ENCODE data around the gene QRICH1.

QRICH1 gene

DNA sequence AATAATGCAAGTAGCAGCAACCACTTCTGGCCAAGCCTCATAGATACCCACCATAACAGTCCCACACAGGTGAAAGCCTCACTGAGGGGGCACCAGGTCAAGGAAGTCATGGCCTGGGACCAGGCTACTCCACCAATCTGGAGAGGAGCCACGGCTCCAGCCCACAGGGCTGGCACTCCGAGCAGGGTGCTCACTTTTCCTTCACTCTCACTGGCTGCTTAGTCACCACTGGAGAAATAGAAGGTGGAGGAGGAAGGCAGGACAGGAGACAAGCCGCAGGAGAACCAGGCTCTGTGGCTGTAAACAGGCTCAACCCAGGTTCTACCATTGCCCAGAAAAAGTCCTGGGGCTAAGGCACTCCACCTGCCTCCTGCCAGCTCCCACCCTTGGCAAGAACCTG lies 25.6 kb upstream of the QRICH1 start:
- Histone ChIP-seq H3K9me3 (ENCODE audit: control insufficient read depth, low read length) (no peaks in the 10 kb centered on the region), H3K36me3 (ENCODE audit: control insufficient read depth, insufficient read depth, low read length) (peaks cover 42% of the 10 kb centered on the region), H3K4me1 (ENCODE audit: control insufficient read depth, insufficient read depth, low read length, poor library complexity, severe bottlenecking) (peaks cover 23% of the 10 kb centered on the region), H3K27ac (ENCODE audit: insufficient read depth, low read length, poor library complexity, severe bottlenecking) (peak overlapping the region; percentile 90), H3K27me3 (replicated peaks; ENCODE audit: control insufficient read depth, insufficient read depth, low read length, poor library complexity, severe bottlenecking) (no peaks in the 10 kb centered on the region), H3K4me3 (ENCODE audit: insufficient read depth, low read depth, low read length, poor library complexity, severe bottlenecking) (peak overlapping the region; percentile 81)
- DNase-seq, result no peak

DNA sequence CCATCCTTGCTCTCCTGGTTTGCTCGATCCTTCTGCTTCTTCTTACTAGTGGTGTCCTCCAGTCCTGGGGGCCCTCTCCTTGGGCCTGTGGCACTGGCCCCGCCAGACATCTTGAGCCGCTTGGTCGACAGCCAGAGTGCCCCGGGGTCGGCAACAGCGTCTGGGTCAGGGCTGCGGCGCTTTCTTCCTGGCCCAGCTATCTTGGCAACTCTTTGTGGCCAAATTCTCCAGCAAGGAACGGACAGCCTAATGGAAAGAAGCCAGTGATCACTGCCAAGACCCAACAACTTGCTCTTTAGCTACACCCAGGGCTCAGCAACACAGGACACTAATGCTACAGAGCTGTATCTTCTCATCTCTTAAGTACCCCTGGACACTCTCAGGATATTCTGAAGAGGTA lies 25.2 kb upstream of the QRICH1 start:
- Histone ChIP-seq H3K36me3 (ENCODE audit: control insufficient read depth, insufficient read depth, low read length) (peaks cover 47% of the 10 kb centered on the region), H3K4me3 (ENCODE audit: insufficient read depth, low read depth, low read length, poor library complexity, severe bottlenecking) (no peak overlapping the region), H3K27ac (ENCODE audit: insufficient read depth, low read length, poor library complexity, severe bottlenecking) (no peak overlapping the region), H3K27me3 (replicated peaks; ENCODE audit: control insufficient read depth, insufficient read depth, low read length, poor library complexity, severe bottlenecking) (no peaks in the 10 kb centered on the region), H3K4me1 (ENCODE audit: control insufficient read depth, insufficient read depth, low read length, poor library complexity, severe bottlenecking) (peaks cover 23% of the 10 kb centered on the region), H3K9me3 (ENCODE audit: control insufficient read depth, low read length) (no peaks in the 10 kb centered on the region)
- no peak for DNase-seq

DNA sequence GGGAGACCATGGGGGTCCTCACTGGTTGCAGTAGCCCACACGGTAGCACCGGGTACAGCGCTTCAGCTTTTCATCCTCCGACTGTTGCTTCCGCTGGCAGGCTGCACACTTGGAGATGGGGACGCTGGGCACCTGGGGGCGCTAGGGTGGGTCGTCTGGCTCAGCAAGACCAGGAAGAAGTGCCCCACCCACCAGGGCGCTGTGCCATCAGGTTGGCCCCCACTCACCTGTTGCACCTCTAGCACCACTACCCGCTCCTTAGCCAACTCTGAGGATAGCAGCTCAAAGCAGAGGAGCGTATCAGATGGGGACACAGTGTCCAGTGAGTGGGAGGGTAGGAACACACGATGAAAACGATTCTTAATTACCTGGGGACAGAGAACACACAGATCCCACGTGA lies 18.4 kb upstream of the QRICH1 start:
- DNase-seq, result no peak
- Histone ChIP-seq H3K27ac (ENCODE audit: insufficient read depth, low read length, poor library complexity, severe bottlenecking) (no peak overlapping the region), H3K4me1 (ENCODE audit: control insufficient read depth, insufficient read depth, low read length, poor library complexity, severe bottlenecking) (no peaks in the 10 kb centered on the region), H3K27me3 (replicated peaks; ENCODE audit: control insufficient read depth, insufficient read depth, low read length, poor library complexity, severe bottlenecking) (no peaks in the 10 kb centered on the region), H3K36me3 (ENCODE audit: control insufficient read depth, insufficient read depth, low read length) (peaks cover 87% of the 10 kb centered on the region), H3K4me3 (ENCODE audit: insufficient read depth, low read depth, low read length, poor library complexity, severe bottlenecking) (no peak overlapping the region), H3K9me3 (ENCODE audit: control insufficient read depth, low read length) (no peaks in the 10 kb centered on the region)

DNA sequence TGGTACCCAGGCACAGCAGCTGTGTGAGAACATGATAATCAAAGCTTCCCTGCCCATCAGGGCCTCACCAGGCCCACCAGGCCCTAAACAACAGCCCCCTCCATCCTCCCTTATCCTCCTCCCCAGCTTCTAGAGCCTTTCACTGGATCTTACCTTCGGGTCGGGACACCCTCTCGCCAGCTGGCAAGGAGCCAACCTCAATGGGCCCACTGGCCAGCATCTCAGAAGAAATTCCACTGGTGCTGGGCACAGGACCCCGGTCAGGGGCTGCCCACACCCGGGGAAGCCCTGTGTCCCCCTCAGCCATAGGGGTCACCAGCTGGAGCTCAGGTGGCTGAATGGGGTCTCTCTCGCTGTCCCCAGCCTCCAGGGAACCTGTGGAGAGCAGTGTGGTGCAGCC lies 17.5 kb upstream of the QRICH1 start:
- Histone ChIP-seq H3K9me3 (ENCODE audit: control insufficient read depth, low read length) (no peaks in the 10 kb centered on the region), H3K27me3 (replicated peaks; ENCODE audit: control insufficient read depth, insufficient read depth, low read length, poor library complexity, severe bottlenecking) (no peaks in the 10 kb centered on the region), H3K27ac (ENCODE audit: insufficient read depth, low read length, poor library complexity, severe bottlenecking) (no peak overlapping the region), H3K4me3 (ENCODE audit: insufficient read depth, low read depth, low read length, poor library complexity, severe bottlenecking) (no peak overlapping the region), H3K36me3 (ENCODE audit: control insufficient read depth, insufficient read depth, low read length) (peaks cover 79% of the 10 kb centered on the region), H3K4me1 (ENCODE audit: control insufficient read depth, insufficient read depth, low read length, poor library complexity, severe bottlenecking) (no peaks in the 10 kb centered on the region)
- no peak for DNase-seq

DNA sequence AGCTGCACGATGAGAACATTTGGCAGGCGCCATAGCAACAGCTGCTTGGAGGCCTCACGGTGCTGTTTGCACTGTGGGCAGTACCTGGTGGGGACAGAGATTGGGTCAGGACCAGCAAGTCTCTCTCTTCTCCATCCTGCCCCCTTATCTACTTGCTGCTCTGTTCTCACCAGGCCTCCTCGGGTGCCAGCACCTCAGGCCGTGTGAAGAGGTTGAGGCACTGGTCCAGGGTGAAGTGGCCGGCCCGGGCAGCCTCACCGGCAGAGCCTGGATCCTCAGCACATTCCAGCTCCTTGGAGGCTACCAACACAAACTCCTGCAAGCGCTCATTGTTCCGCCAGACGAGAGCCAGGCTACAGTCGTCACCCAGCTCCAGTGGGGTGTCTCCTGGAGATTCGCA lies 16.9 kb upstream of the QRICH1 start:
- H3K4me3 ChIP-seq (ENCODE audit: insufficient read depth, low read depth, low read length, poor library complexity, severe bottlenecking), result no peak overlapping the region
- H3K9me3 ChIP-seq (ENCODE audit: control insufficient read depth, low read length), result no peaks in the 10 kb centered on the region
- H3K4me1 ChIP-seq (ENCODE audit: control insufficient read depth, insufficient read depth, low read length, poor library complexity, severe bottlenecking), result no peaks in the 10 kb centered on the region
- no peak overlapping the region for H3K27ac ChIP-seq (ENCODE audit: insufficient read depth, low read length, poor library complexity, severe bottlenecking)
- DNase-seq, result no peak
- peaks cover 74% of the 10 kb centered on the region for H3K36me3 ChIP-seq (ENCODE audit: control insufficient read depth, insufficient read depth, low read length)
- H3K27me3 ChIP-seq (replicated peaks; ENCODE audit: control insufficient read depth, insufficient read depth, low read length, poor library complexity, severe bottlenecking), result no peaks in the 10 kb centered on the region

DNA sequence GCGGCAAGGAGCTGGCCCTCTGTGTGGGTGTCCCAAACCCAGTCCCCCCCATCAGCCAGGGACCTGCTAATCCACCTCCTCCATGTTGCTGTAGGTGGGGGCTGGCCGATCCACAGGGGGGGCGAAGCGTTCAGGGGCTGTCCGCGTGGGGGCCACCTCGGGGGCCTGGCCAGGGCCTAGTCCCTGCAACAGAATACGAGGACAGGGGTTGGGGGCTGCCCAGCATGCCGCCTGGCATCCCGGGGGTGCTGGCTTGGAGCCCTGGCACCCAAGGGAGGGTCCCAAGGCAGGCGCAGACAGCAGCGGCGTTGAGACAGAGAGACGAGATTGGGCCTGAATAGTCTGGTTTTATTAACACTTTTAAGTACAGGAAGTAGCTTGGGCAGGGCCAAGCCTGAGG lies 14.5 kb upstream of the QRICH1 start:
- Histone ChIP-seq H3K27ac (ENCODE audit: insufficient read depth, low read length, poor library complexity, severe bottlenecking) (no peak overlapping the region), H3K4me1 (ENCODE audit: control insufficient read depth, insufficient read depth, low read length, poor library complexity, severe bottlenecking) (peaks cover 9% of the 10 kb centered on the region), H3K4me3 (ENCODE audit: insufficient read depth, low read depth, low read length, poor library complexity, severe bottlenecking) (no peak overlapping the region), H3K27me3 (replicated peaks; ENCODE audit: control insufficient read depth, insufficient read depth, low read length, poor library complexity, severe bottlenecking) (no peaks in the 10 kb centered on the region), H3K36me3 (ENCODE audit: control insufficient read depth, insufficient read depth, low read length) (peaks cover 51% of the 10 kb centered on the region), H3K9me3 (ENCODE audit: control insufficient read depth, low read length) (no peaks in the 10 kb centered on the region)
- no peak for DNase-seq

DNA sequence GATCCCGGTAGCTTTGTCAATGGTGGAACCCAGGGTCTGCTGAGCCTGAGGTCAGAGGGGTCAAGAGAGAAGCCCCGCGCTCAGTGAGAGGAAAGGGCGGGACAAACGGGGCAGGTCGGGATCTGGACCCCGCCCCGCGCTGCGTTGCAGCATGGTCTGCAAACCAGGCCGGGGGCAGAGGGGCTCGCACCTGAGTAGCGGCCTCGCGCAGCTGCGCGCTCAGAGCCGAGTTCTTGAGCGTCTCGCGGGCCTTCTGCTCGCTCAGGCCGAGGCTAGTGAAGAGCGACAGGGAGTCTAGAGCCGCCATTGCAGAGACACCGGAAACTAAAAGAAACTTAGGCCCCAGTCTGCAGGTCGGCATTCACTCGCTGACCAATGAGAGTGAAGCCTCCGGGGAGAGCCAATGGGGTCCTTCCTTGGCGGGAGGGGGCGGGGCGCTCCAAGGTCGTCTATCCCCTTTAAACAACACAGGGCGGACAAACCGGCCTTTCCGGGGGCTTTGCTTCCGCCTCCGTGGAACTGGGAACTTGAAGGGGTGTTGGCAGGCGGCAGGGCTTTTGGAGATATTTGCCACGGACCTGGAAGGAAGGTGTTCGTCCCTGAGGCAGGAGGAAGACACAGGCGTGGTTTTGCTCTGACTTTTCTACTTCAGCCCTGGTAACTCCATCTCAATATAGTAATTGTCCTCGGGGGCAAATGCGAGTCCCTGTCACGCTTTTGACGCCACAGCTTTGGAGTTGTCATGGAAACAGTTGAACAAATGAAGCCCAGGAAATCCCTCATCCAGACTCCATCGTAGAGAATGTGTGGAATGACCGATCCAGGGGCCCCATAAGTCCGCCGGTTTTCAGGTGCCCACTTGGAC lies 10.8 kb upstream of the QRICH1 start, which contains the start of gene QARS1:
QARS1 (minus strand) TSS at position 331 of the 865 bp plus-strand sequence; CDS start at position 307, 24 bp downstream.
- H3K27me3 ChIP-seq (replicated peaks; ENCODE audit: control insufficient read depth, insufficient read depth, low read length, poor library complexity, severe bottlenecking), result no peaks in the 10 kb centered on the region
- H3K4me3 ChIP-seq (ENCODE audit: insufficient read depth, low read depth, low read length, poor library complexity, severe bottlenecking), result peak within 1 kb of the TSS; percentile 84
- H3K36me3 ChIP-seq (ENCODE audit: control insufficient read depth, insufficient read depth, low read length), result peaks cover 46% of the 10 kb centered on the region
- H3K9me3 ChIP-seq (ENCODE audit: control insufficient read depth, low read length), result no peaks in the 10 kb centered on the region
- DNase-seq, result peak; percentile 78 to 87 (median 84)
- peak within 1 kb of the TSS; percentile 84 for H3K27ac ChIP-seq (ENCODE audit: insufficient read depth, low read length, poor library complexity, severe bottlenecking)
- peaks cover 11% of the 10 kb centered on the region for H3K4me1 ChIP-seq (ENCODE audit: control insufficient read depth, insufficient read depth, low read length, poor library complexity, severe bottlenecking)

DNA sequence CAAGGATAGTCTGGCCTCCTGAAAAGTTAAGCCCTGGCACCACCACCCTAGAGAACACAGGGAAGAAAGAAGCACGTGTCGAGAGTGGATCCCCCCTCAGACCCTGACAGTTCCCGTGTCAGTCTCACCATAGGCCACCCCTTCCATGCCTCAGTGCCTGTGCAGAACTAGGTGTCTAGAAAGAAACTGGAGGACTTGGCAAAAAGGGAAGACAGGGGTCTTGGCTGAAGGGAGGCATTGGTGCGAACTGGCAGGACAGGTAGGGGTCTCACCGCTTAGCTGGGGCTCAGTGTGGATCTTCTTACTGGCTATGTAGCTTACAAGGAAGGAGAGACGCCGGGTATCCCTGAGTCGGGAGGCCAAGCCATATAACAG lies 10.2 kb upstream of the QRICH1 start:
- peaks cover 46% of the 10 kb centered on the region for H3K36me3 ChIP-seq (ENCODE audit: control insufficient read depth, insufficient read depth, low read length)
- H3K27me3 ChIP-seq (replicated peaks; ENCODE audit: control insufficient read depth, insufficient read depth, low read length, poor library complexity, severe bottlenecking), result no peaks in the 10 kb centered on the region
- H3K9me3 ChIP-seq (ENCODE audit: control insufficient read depth, low read length), result no peaks in the 10 kb centered on the region
- no peak for DNase-seq
- H3K4me3 ChIP-seq (ENCODE audit: insufficient read depth, low read depth, low read length, poor library complexity, severe bottlenecking), result peak overlapping the region; percentile 84
- H3K4me1 ChIP-seq (ENCODE audit: control insufficient read depth, insufficient read depth, low read length, poor library complexity, severe bottlenecking), result peaks cover 11% of the 10 kb centered on the region
- peak overlapping the region; percentile 84 for H3K27ac ChIP-seq (ENCODE audit: insufficient read depth, low read length, poor library complexity, severe bottlenecking)

DNA sequence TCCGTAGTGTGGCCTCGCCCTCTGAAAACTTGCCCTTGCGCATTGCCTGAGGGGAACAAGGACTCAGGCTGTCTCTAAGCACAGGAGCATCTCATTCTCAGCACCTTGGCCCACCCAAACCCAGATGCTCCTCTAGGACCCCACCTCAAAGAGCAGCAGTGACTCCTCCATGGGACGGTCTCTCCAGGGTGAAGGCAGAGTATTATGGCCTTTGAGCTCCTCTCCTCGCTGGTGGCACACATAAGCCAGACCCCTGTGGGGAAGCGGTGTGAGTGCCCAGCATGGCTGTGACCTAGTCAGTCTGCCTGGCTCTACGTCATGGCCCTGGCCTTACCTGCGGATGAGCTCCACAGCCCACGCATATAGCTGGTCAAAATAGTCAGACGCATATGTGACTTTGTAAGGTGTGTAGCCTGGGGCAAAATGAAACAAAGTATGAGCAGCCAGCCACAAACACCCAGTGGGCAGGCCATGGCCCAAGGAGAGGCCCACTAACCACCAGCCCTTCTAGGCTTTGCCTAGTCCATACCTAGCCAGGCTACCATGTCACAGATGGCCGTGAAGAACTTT lies 6.3 kb upstream of the QRICH1 start:
- H3K36me3 ChIP-seq (ENCODE audit: control insufficient read depth, insufficient read depth, low read length), result peaks cover 50% of the 10 kb centered on the region
- no peaks in the 10 kb centered on the region for H3K27me3 ChIP-seq (replicated peaks; ENCODE audit: control insufficient read depth, insufficient read depth, low read length, poor library complexity, severe bottlenecking)
- no peak overlapping the region for H3K4me3 ChIP-seq (ENCODE audit: insufficient read depth, low read depth, low read length, poor library complexity, severe bottlenecking)
- H3K27ac ChIP-seq (ENCODE audit: insufficient read depth, low read length, poor library complexity, severe bottlenecking), result no peak overlapping the region
- DNase-seq, result no peak
- peaks cover 11% of the 10 kb centered on the region for H3K4me1 ChIP-seq (ENCODE audit: control insufficient read depth, insufficient read depth, low read length, poor library complexity, severe bottlenecking)
- no peaks in the 10 kb centered on the region for H3K9me3 ChIP-seq (ENCODE audit: control insufficient read depth, low read length)

DNA sequence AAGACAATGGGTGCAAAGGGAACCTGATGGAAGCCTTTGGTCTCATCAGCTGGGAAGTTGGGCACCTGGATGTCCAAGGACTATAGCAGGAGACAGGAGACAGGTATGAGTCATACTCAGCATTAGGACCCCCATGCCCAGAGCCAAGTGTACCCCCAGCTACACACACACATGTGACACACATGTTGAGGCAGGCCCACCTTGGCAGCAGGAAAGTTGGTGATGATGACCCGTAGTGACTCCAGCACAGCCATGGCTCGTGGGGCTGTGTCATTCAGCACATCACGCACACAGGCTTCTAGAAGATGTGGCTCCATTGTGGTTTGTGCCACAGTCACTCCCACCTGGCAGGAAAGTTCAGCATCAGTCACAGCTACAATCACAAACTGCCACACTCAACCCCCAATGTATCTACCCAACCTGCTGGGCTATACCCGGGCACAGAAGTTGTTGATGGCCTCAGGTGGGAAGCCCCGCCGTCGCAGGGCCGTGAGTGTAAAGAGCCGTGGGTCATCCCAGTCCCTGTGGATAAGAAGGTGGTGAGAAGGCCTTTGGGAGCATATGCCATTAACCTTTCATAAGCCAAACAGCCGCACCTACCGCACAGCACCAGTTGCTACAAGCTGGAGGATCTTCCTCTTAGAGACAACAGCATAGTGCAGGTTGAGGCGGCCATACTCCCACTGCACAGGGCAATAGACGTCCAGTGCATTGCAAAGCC lies 5.2 kb upstream of the QRICH1 start:
- no peak overlapping the region for H3K27ac ChIP-seq (ENCODE audit: insufficient read depth, low read length, poor library complexity, severe bottlenecking)

More for the DNA sequence above, 5.2 kb upstream of the QRICH1 start:
- DNase-seq, result no peak
- H3K36me3 ChIP-seq (ENCODE audit: control insufficient read depth, insufficient read depth, low read length), result peaks cover 50% of the 10 kb centered on the region
- H3K4me1 ChIP-seq (ENCODE audit: control insufficient read depth, insufficient read depth, low read length, poor library complexity, severe bottlenecking), result peaks cover 15% of the 10 kb centered on the region
- no peaks in the 10 kb centered on the region for H3K27me3 ChIP-seq (replicated peaks; ENCODE audit: control insufficient read depth, insufficient read depth, low read length, poor library complexity, severe bottlenecking)
- H3K9me3 ChIP-seq (ENCODE audit: control insufficient read depth, low read length), result no peaks in the 10 kb centered on the region
- H3K4me3 ChIP-seq (ENCODE audit: insufficient read depth, low read depth, low read length, poor library complexity, severe bottlenecking), result no peak overlapping the region

All from effector memory CD4-positive, alpha-beta T cell (primary cell).